Measurements from ENCODE around the gene ARRDC3.
A peak's percentile ranks its signal among the peaks of the same experiment; 100 is the strongest.
"Not testable (repeated sequence)": the region's sequence is repeated elsewhere in the genome, so short reads cannot be mapped to it uniquely, and the experiment has no call there.

The ARRDC3 gene, protein sequence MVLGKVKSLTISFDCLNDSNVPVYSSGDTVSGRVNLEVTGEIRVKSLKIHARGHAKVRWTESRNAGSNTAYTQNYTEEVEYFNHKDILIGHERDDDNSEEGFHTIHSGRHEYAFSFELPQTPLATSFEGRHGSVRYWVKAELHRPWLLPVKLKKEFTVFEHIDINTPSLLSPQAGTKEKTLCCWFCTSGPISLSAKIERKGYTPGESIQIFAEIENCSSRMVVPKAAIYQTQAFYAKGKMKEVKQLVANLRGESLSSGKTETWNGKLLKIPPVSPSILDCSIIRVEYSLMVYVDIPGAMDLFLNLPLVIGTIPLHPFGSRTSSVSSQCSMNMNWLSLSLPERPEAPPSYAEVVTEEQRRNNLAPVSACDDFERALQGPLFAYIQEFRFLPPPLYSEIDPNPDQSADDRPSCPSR

GRCh38 chr5:91383027-91383955 is at the start of gene ARRDC3:
Gene ARRDC3, minus strand, starts transcription at chr5:91383317. Its CDS starts 225 bp downstream, at chr5:91383092.
- peak; percentile 98 for DNase-seq

- DNase-seq: no peak
Measured at GRCh38 chr5:91430949-91431348, 47.8 kb upstream of the ARRDC3 start.

GRCh38 chr5:91424638-91425436 is 41.7 kb upstream of the ARRDC3 start:
- DNase-seq: no peak

DNA sequence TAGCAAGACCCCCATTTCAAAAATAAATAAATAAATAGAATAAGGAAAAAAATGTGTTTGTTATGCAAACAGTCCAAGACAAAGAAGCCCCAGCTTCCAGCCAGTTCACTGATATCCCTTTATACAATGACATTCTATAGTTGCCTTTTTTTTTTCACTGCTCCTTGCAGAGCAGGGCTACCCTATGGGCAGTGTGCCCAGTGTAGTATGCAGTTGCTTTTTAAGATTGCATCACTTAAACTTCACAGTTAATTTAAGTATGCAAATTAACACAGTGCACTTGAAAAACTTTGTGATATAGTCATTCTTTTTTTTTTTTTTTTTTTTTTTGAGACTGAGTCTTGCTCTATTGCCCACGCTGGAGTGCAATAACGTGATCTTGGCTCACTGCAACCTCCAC is 40.8 kb upstream of the ARRDC3 start:
- DNase-seq: no peak

- DNase-seq: no peak
Measured at GRCh38 chr5:91420879-91421278, 37.8 kb upstream of the ARRDC3 start.

DNA sequence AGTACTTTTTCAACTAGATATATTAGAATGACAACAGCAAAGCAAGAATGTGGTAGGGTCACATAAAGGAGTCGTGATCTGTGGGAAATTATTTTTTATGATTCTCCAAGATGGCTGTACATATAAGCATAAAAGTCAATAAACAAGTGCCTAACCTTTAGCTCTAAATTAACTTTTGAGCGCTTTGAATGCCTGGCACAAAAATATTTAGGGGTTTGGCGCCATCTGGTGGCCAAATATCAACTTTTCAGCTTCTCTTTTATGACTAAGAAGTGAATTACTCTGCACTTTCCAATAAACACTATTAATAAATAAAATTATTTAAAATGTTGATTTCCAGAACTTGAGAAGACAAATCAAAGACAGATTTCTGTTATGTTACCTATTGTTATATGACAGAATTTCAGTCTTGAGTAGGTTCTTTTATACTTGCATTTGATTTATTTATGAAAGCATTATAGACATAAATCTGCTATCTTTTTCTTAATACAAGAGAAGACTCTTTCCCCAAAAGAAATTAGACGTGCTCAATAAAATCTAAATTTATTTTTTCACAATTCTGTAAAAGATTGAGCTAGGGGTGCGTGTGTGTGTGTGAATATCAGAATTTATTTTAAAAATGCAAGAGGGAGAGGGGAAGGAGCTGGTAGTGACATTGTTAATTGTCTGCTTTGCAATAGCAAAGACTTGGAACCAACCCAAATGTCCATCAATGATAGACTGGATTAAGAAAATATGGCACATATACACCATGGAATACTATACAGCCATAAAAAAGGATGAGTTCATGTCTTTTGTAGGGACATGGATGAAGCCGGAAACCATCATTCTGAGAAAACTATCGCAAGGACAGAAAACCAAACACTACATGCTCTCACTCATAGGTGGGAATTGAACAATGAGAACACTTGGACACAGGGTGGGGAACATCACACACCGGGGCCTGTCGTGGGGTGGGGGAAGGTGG is 36.7 kb upstream of the ARRDC3 start:
- peak; percentile 66 for DNase-seq

DNA sequence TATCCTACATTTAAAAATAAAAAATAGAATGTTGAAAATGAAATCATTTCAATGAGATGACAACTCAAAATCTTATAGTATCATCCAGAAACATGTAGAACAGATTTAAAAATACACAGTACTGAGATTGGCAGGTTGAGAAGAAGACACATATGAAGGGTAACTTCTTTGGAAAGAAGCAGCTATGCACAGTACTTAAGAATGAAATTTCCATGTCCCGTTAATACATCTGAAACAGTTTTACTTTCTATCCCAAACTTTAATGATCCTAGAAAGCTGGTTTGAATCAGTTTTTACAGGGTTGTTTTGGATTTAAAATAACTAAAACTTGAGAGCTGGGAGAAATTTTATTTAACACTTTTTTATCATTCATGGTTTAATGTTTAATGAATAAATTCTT is 36.0 kb upstream of the ARRDC3 start:
- no peak for DNase-seq

DNA sequence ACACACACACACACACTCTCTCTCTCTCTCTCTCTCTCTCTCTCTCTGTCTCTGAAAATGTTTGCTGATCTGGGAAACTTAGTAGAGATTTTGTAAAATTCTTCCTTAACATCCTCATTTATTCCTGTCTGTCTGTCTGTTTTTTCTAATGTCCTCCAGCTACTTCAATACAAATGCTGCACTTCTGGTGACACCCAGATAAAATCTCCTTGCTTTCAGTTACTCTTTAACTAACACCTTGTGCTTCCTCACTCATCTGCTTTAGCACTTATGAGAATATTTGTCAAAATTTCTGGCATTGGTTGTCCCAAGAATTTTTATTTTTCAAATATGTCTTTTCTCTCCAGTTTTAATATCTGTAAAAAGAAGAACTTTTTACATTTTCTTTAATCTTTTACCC is 35.0 kb upstream of the ARRDC3 start:
- DNase-seq: no peak

DNA sequence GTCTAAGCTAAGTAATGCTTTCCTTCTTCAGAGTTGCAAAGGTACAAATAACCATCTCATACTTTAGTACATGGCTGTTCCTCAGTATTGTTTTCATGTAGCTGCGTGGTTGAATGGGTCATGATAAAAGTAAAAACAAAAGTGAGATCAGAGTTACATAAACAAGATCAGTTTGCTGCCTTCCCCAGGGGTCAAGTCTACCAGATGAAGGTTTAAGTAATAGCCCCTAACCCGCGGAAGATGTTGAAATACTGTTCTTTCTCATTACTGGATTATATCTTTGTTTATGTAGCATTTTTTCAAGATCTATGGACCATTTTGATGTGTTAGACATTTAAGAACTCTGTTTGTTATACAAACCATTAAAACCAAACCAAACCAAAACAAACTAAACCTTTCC is 34.1 kb upstream of the ARRDC3 start:
- no peak for DNase-seq

GRCh38 chr5:91416491-91416890 is 33.4 kb upstream of the ARRDC3 start:
- no peak for DNase-seq

DNA sequence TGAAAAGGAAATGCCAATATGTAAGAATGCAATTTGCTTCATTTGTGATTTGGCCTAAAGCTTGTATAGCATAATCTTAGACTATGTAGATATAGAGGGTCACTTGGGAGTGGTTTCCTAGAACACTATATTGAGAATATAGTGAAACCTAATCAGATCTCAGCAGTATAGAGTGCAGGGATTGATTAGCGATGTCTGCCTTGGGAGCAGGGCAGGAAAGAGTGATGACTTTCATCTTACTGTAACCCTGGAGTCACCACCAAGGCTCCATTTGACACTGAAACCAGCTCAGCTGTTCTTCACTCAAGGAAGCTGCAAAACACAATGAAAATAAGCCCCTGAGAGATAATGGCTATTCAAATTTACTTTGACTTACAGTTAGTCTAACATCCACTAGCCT is 26.2 kb upstream of the ARRDC3 start:
- no peak for DNase-seq

DNA sequence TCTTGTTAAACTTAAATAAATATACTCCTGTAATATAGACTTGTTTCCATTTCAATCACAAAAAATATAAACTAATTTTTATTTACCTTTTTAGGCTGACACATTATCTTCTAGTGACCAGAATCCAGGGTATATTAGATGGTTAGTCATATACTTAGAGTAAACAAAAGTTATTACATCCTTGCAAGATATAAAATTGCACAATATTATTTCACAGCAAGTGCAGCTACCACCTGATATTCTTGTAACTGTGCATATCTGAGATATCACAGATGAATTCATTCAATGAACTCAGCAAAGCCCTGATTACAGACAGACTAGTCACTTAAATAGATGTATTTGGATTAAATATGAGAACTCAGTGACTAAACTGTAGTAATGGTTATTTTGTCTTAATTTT is 25.6 kb upstream of the ARRDC3 start:
- DNase-seq: no peak

- no peak for DNase-seq
Measured at GRCh38 chr5:91407204-91407603, 24.1 kb upstream of the ARRDC3 start.

GRCh38 chr5:91403438-91403837 is 20.3 kb upstream of the ARRDC3 start:
- no peak for DNase-seq

- DNase-seq: no peak
Measured at GRCh38 chr5:91401175-91401574, 18.1 kb upstream of the ARRDC3 start.

- DNase-seq: no peak
Measured at GRCh38 chr5:91397791-91398190, 14.7 kb upstream of the ARRDC3 start.

DNA sequence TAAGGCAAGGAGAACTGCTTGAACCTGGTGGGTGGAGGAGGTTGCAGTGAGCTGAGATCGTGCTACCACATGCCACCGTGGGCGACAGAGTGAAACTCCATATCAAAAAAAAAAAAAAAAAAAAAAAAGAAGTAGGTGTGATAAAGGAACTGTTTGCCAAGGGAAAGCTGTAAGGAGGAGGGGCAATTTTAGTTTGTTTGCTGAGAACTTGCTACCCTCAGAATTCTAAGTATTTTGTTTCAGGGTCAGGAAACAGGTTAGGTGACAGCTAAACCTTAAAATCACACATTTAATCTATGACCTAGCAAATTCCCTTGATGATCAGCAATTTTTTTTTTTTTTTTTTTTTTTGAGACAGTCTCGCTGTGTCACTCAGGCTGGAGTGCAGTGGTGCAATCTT is 7.2 kb upstream of the ARRDC3 start:
- DNase-seq: no peak

- DNase-seq: not testable (repeated sequence)
Measured at GRCh38 chr5:91389555-91389954, 6.4 kb upstream of the ARRDC3 start.

DNA sequence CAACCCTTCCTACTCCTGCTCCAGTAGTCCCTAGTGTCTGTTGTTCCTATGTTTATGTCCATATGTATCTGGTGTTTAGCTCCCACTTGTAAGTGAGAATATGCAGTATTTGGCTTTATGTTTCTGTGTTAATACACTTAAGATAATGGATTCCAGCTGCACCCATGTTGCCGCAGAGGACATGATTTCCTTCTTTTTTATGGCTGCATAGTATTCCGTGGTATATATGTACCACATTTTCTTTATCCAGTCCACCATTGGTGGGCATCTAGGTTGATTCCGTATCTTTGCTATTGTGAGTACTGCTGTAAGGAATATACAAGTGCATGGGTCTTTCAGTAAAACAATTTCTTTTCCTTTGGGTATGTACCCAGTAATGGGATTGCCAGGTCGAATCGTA is 5.2 kb upstream of the ARRDC3 start:
- no peak for DNase-seq

GRCh38 chr5:91386120-91386519 is 3.0 kb upstream of the ARRDC3 start:
- no peak for DNase-seq

DNA sequence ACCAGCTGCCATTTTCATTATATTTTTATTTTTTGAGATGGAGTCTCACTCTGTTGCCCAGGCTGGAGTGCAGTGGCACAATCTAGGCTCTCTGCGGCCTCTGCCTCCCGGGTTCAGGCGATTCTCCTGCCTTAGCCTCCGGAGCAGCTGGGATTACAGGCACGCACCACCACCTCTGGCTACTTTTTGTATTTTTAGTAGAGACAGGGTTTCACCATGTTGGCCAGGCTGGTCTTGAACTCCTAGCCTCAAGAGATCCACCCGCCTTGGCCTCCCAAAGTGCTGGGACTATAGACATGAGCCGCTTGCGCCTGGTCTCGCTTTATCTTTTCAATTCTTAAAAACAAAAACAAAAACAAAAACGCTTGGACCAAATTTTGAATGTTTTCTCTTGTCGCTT is 2.5 kb upstream of the ARRDC3 start:
- not testable (repeated sequence) for DNase-seq
